H1 (cell line): ENCODE results near the gene LHFPL6. TPM values are rescaled to one million over a fixed set of nuclear protein-coding genes. Genes with fewer than 3 reads are reported as not detected.
A peak's percentile ranks its signal among the peaks of the same experiment; 100 is the strongest.

ENCODE experiments used
- CTCF ChIA-PET: fragments of 300-600 bp; sonication (Branson Sonifier 250); formaldehyde crosslinking; loops from one replicate; lab custom pipeline; 2021; ENCODE audit not compliant: partially characterized antibody; lab: Charles Lee
- POLR2A ChIA-PET: fragments of 300-600 bp; sonication (Branson Sonifier 250); formaldehyde crosslinking; loops from one replicate; lab custom pipeline; 2021; ENCODE audit warnings: inconsistent platforms; ENCODE audit not compliant: partially characterized antibody; lab: Charles Lee
- DNase-seq, 2 experiments: peaks; one replicate each; pipeline versions ENCODE4 v3.0.0 to v3.0.0-alpha.2; 2010 to 2022; ENCODE audit warnings: low spot score in 2 of 2, low read depth in 1 of 2, mixed read lengths in 1 of 2
- FAIRE-seq: peaks from 2 replicates; lab custom pipeline; 2011; peaks lifted over from hg19 to GRCh38; lab: Jason Lieb, UNC
- H2AFZ ChIP-seq: 2 replicates; pipeline ENCODE4 v1.8.1; 2012; ENCODE audit warnings: low read length, inconsistent platforms
- H2AK5ac ChIP-seq: 2 replicates; pipeline ENCODE4 v1.6.1; 2013; ENCODE audit warnings: low read depth, low read length
- H2BK120ac ChIP-seq: replicated peaks from 2 replicates; pipeline ENCODE3; 2013; ENCODE audit warnings: low read depth, low read length, inconsistent platforms
- H2BK12ac ChIP-seq: 2 replicates; pipeline ENCODE4 v1.6.1; 2013; ENCODE audit warnings: low read depth, low read length
- H2BK15ac ChIP-seq: 2 replicates; pipeline ENCODE4 v1.6.1; 2013; ENCODE audit warnings: low read length
- H2BK20ac ChIP-seq: 2 replicates; pipeline ENCODE4 v1.6.1; 2013; ENCODE audit warnings: low read length
- H2BK5ac ChIP-seq: 2 replicates; pipeline ENCODE4 v1.6.1; 2013; ENCODE audit warnings: low read depth, low read length
- H3K14ac ChIP-seq: 2 replicates; pipeline ENCODE4 v1.6.1; 2013; ENCODE audit warnings: inconsistent platforms; ENCODE audit not compliant: insufficient read length
- H3K18ac ChIP-seq: 2 replicates; pipeline ENCODE4 v1.6.1; 2013; ENCODE audit warnings: low read length; ENCODE audit errors: extremely low read depth
- H3K23ac ChIP-seq: 2 replicates; pipeline ENCODE4 v1.6.1; 2013; ENCODE audit warnings: inconsistent platforms; ENCODE audit not compliant: insufficient read length
- H3K23me2 ChIP-seq: 2 replicates; pipeline ENCODE4 v1.6.1; 2013; ENCODE audit warnings: low read depth, low read length
- H3K27ac ChIP-seq: 2 replicates; pipeline ENCODE4 v1.6.1; 2011; ENCODE audit warnings: low read depth, low read length, inconsistent platforms
- H3K27me3 ChIP-seq, 4 experiments: replicated peaks in 1 of 4; 1 replicate in 1 of 4; 2 replicates in 3 of 4; pipeline versions ENCODE4 v1.6.1 to v1.8.1; 2011 to 2013; ENCODE audit warnings: low read length in 3 of 4, mild to moderate bottlenecking in 3 of 4, inconsistent platforms in 2 of 4, mixed read lengths in 2 of 4, moderate library complexity in 1 of 4; ENCODE audit not compliant: control insufficient read depth in 3 of 4, insufficient read depth in 3 of 4; ENCODE audit errors: extremely low read depth in 1 of 4
- H3K36me3 ChIP-seq, 4 experiments: 2 replicates each; pipeline versions ENCODE4 v1.6.1 to v1.8.1; 2011 to 2013; ENCODE audit warnings: mild to moderate bottlenecking in 4 of 4, low read length in 3 of 4, moderate library complexity in 2 of 4, control low read depth in 1 of 4, inconsistent platforms in 1 of 4; ENCODE audit not compliant: insufficient read depth in 4 of 4, control insufficient read depth in 2 of 4
- H3K4ac ChIP-seq: replicated peaks from 2 replicates; pipeline ENCODE3; 2013; ENCODE audit warnings: low read length, low read depth, mixed read lengths, inconsistent platforms; ENCODE audit not compliant: insufficient read length
- H3K4me1 ChIP-seq, 4 experiments: replicated peaks in 1 of 4; 1 replicate in 1 of 4; 2 replicates in 3 of 4; pipeline versions ENCODE4 v1.6.1 to v1.8.1; 2011 to 2013; ENCODE audit warnings: low read length in 3 of 4, inconsistent platforms in 2 of 4, mixed read lengths in 1 of 4; ENCODE audit not compliant: insufficient read depth in 4 of 4, control insufficient read depth in 3 of 4
- H3K4me2 ChIP-seq, 2 experiments: 2 replicates each; pipeline versions ENCODE4 v1.6.1 to v1.8.1; 2011 to 2013; ENCODE audit warnings: low read depth in 2 of 2, low read length in 2 of 2, control low read depth in 1 of 2, inconsistent platforms in 1 of 2, mild to moderate bottlenecking in 1 of 2; ENCODE audit not compliant: insufficient read depth in 1 of 2
- H3K4me3 ChIP-seq, 4 experiments: fragments of 200-600, 300-600 bp in 1 of 4; sonication (generic), shearing (Covaris generic), sonication (Bioruptor Twin) in 1 of 4; 2 replicates each; pipeline versions ENCODE4 v1.5.1 to v1.8.1; 2011 to 2016; ENCODE audit warnings: low read length in 4 of 4, low read depth in 3 of 4, control low read depth in 2 of 4, inconsistent platforms in 2 of 4, mild to moderate bottlenecking in 2 of 4, mixed read lengths in 1 of 4, moderate library complexity in 1 of 4; ENCODE audit not compliant: insufficient read depth in 2 of 4; ENCODE audit errors: extremely low read depth in 1 of 4
- H3K56ac ChIP-seq: replicated peaks from 2 replicates; pipeline ENCODE3; 2013; ENCODE audit warnings: low read depth, mild to moderate bottlenecking, mixed read lengths, low read length, inconsistent platforms; ENCODE audit not compliant: insufficient read length
- H3K79me1 ChIP-seq: 2 replicates; pipeline ENCODE4 v1.6.1; 2013; ENCODE audit warnings: low read depth, low read length, control low read depth
- H3K79me2 ChIP-seq, 2 experiments: 2 replicates each; pipeline versions ENCODE4 v1.6.1 to v1.8.1; 2012 to 2013; ENCODE audit warnings: low read length in 2 of 2, mild to moderate bottlenecking in 2 of 2, inconsistent platforms in 1 of 2; ENCODE audit not compliant: insufficient read depth in 2 of 2, control insufficient read depth in 1 of 2
- H3K9ac ChIP-seq, 4 experiments: replicated peaks in 1 of 4; 1 replicate in 1 of 4; 2 replicates in 3 of 4; pipeline versions ENCODE4 v1.6.1 to v1.8.1; 2011 to 2013; ENCODE audit warnings: low read depth in 3 of 4, low read length in 3 of 4, control low read depth in 2 of 4, mild to moderate bottlenecking in 2 of 4, moderate library complexity in 2 of 4, inconsistent platforms in 1 of 4; ENCODE audit errors: extremely low read depth in 1 of 4
- H3K9me3 ChIP-seq, 2 experiments: 2 replicates each; pipeline versions ENCODE4 v1.6.1 to v1.8.1; 2012 to 2013; ENCODE audit warnings: mild to moderate bottlenecking in 2 of 2, moderate library complexity in 2 of 2, control low read depth in 1 of 2, inconsistent platforms in 1 of 2, low read depth in 1 of 2, low read length in 1 of 2, mixed read lengths in 1 of 2; ENCODE audit not compliant: insufficient read depth in 2 of 2
- H4K20me1 ChIP-seq, 2 experiments: replicated peaks in 1 of 2; 2 replicates each; pipeline versions ENCODE3 to v1.8.1; 2011 to 2013; ENCODE audit warnings: inconsistent platforms in 2 of 2, low read length in 2 of 2, mild to moderate bottlenecking in 1 of 2; ENCODE audit not compliant: insufficient read depth in 2 of 2, control insufficient read depth in 1 of 2
- H4K5ac ChIP-seq: 2 replicates; pipeline ENCODE4 v1.6.1; 2013; ENCODE audit warnings: low read length, low read depth, mixed read lengths, inconsistent platforms; ENCODE audit not compliant: insufficient read length
- H4K8ac ChIP-seq: 2 replicates; pipeline ENCODE4 v1.8.0; 2013; ENCODE audit warnings: mild to moderate bottlenecking, moderate library complexity, low read length, inconsistent platforms; ENCODE audit not compliant: insufficient read depth; ENCODE audit errors: extremely low read depth
- H4K91ac ChIP-seq: replicated peaks from 2 replicates; pipeline ENCODE3; 2013; ENCODE audit warnings: low read length, mixed read lengths, inconsistent platforms; ENCODE audit not compliant: insufficient read length
- E2F6 ChIP-seq: IDR thresholded peaks from 2 replicates; pipeline ENCODE4 v1.6.1; 2012; ENCODE audit warnings: inconsistent platforms
- WGBS, 2 experiments: shearing (Covaris generic) in 1 of 2; methylation state at CpG; one replicate each; pipeline versions ENCODE4 v1.1.6 to v1.1.7; 2013 to 2015; ENCODE audit warnings: low lambda C conversion rate in 2 of 2, mixed read lengths in 2 of 2, inconsistent platforms in 1 of 2, low coverage in 1 of 2, missing lambda C conversion rate in 1 of 2; ENCODE audit not compliant: insufficient replicate concordance in 2 of 2, insufficient coverage in 1 of 2, insufficient read length in 1 of 2; ENCODE audit errors: extremely low coverage in 1 of 2, missing lambda C conversion rate in 1 of 2; 5-methylcytosine and 5-hydroxymethylcytosine counted together
- polyA plus RNA-seq, 7 experiments: library from polyadenylated mRNA; depleted of rRNA in 3 of 7; stranded (reverse) in 5 of 7; unstranded in 2 of 7; fragments of >200 nt in 5 of 7; fragments of 200-250 nt in 2 of 7; gene quantifications; 1 replicate in 5 of 7; 2 replicates in 1 of 7; 4 replicates in 1 of 7; pipeline versions ENCODE4 v1.2.1 to v1.2.3, GENCODE V29; 2011 to 2013; ENCODE audit warnings: missing spikeins in 2 of 7, mixed read lengths in 2 of 7
- total RNA-seq: library from RNA; stranded (reverse); fragmentation: NEBNext Ultra II Directional; extraction: Animal tissue kit (Norgen Biotek cat#: 25700); gene quantifications from 2 replicates; pipeline ENCODE4 v1.2.1, GENCODE V29; 2021

Gene LHFPL6
- total and polyA plus RNA-seq, 2 of the 8 experiments (the other 6 are each of a cell fraction or from before 2014, with no cell fraction given): 7.6 to 17.0 TPM

- no peak overlapping the region for H2BK12ac ChIP-seq
- H3K4ac ChIP-seq: no peak overlapping the region
- no peak overlapping the region for H3K27ac ChIP-seq
- no peak overlapping the region for H2BK5ac ChIP-seq
- no peak overlapping the region for H3K14ac ChIP-seq
- no peak overlapping the region; the same call in 1 of the 2 replicates for H2BK20ac ChIP-seq
- no peaks in the 10 kb centered on the region for H3K79me2 ChIP-seq
- no peaks in the 10 kb centered on the region for H3K27me3 ChIP-seq
- H2AFZ ChIP-seq: 0 out of 2 replicates have a peak overlapping the region, but pooled peaks have one; percentile 35
- no peaks in the 10 kb centered on the region for H4K20me1 ChIP-seq
- no peak overlapping the region for H3K18ac ChIP-seq
- no peak overlapping the region for H4K91ac ChIP-seq
- no peaks in the 10 kb centered on the region for H3K36me3 ChIP-seq
- H2BK15ac ChIP-seq: no peak overlapping the region
- peaks cover 3 to 14% (median 11%) of the 10 kb centered on the region in 4 experiments; a peak in 5 of 7 replicates for H3K4me1 ChIP-seq
- 90% methylated on average over 3 of the region's 3 CpGs; no CpG with 5 or more reads in 1 of the 2 experiments for WGBS, 2 experiments
- H3K4me3 ChIP-seq: no peak overlapping the region
- DNase-seq (no peak), FAIRE-seq (no peak)
- no peaks in the 10 kb centered on the region for H3K9me3 ChIP-seq
- no peak overlapping the region for H3K56ac ChIP-seq
- H3K9ac ChIP-seq: no peak overlapping the region
- no peaks in the 10 kb centered on the region for H3K23me2 ChIP-seq
- no peak overlapping the region for H4K5ac ChIP-seq
- TF ChIP-seq E2F6: no peak
- ChIA-PET POLR2A (no interaction called here), CTCF (no interaction called here)
- no peaks in the 10 kb centered on the region for H3K79me1 ChIP-seq
- H2BK120ac ChIP-seq: no peak overlapping the region
- no peak overlapping the region for H2AK5ac ChIP-seq
- H3K4me2 ChIP-seq: no peak overlapping the region
- no peak overlapping the region for H3K23ac ChIP-seq
- no peak overlapping the region for H4K8ac ChIP-seq
Observed at GRCh38 chr13:39481491-39481890, 121.5 kb downstream of the LHFPL6 start.
